Adrenal gland (tissue), 5 donors: Measurements from ENCODE around the gene TADA2B.

Experiments used
- POLR2A ChIP-seq, 2 donors: fragments of 450-650 bp; IDR thresholded peaks; one replicate each; pipeline ENCODE4 v1.6.1; 2017; ENCODE audit warnings: antibody characterized with exemption in 2 of 2, mild to moderate bottlenecking in 2 of 2, moderate library complexity in 1 of 2
- TF ChIP-seq, protein P1 (sequence below), 6 experiments: fragments of 450-650 bp in 4 of 6; fragments of 200-600 bp in 2 of 6; sonication (generic) in 1 of 6; IDR thresholded peaks; 1 replicate in 5 of 6; 2 replicates in 1 of 6; pipeline versions ENCODE4 v1.5.1 to v1.8.0; 2016 to 2021; ENCODE audit warnings: antibody characterized with exemption in 6 of 6, mild to moderate bottlenecking in 2 of 6, moderate library complexity in 1 of 6
- donor health status: DM: no; HTN: no; CAD: no.

DNA sequence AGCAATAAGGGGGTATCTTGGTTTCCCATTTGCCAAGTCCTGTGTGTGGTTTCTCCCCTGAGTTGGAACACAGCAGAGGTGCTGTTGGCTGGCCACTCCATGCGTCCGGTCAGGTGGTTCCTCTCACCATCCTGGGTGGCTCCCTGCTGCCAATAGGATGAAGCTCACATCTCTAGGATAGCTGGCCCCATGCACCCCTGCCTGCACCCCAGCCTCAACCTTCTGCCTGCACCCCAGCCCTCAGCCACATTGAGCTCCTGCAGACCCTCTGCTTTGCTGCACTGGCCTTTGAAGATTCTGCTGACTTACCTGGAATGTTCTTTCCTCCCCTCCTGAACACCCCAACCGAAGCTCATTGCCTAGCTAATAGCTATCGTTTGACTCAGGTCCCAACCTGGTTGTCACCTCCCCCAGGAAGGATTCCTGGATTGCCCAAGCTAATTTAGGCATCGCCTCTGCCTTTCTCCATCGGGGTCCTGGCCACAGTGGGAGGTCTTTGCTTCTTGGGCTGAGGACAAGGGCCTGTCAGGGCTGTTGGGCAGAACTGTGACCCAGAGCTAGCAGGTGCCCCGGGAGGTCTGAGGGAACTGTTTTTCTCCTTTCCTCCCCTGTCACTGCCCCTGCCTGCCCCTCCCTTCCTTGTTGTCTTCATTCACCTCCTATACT is 61.3 kb downstream of the TADA2B start:
- TF ChIP-seq, protein P1, sequence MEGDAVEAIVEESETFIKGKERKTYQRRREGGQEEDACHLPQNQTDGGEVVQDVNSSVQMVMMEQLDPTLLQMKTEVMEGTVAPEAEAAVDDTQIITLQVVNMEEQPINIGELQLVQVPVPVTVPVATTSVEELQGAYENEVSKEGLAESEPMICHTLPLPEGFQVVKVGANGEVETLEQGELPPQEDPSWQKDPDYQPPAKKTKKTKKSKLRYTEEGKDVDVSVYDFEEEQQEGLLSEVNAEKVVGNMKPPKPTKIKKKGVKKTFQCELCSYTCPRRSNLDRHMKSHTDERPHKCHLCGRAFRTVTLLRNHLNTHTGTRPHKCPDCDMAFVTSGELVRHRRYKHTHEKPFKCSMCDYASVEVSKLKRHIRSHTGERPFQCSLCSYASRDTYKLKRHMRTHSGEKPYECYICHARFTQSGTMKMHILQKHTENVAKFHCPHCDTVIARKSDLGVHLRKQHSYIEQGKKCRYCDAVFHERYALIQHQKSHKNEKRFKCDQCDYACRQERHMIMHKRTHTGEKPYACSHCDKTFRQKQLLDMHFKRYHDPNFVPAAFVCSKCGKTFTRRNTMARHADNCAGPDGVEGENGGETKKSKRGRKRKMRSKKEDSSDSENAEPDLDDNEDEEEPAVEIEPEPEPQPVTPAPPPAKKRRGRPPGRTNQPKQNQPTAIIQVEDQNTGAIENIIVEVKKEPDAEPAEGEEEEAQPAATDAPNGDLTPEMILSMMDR (IDR thresholded peaks at IDR 0.05): no peak
- TF ChIP-seq POLR2A (IDR thresholded peaks at IDR 0.05): no peak
